Left forelimb (tissue), 1 donor: ENCODE measurements around the gene RBPJ.
"Not testable (repeated sequence)": the region's sequence is repeated elsewhere in the genome, so short reads cannot be mapped to it uniquely, and the experiment has no call there.

Source experiments
- DNase-seq: peaks from one replicate; pipeline ENCODE4 v3.0.0-alpha.2; 2018; ENCODE audit warnings: low spot score

Gene RBPJ

DNA sequence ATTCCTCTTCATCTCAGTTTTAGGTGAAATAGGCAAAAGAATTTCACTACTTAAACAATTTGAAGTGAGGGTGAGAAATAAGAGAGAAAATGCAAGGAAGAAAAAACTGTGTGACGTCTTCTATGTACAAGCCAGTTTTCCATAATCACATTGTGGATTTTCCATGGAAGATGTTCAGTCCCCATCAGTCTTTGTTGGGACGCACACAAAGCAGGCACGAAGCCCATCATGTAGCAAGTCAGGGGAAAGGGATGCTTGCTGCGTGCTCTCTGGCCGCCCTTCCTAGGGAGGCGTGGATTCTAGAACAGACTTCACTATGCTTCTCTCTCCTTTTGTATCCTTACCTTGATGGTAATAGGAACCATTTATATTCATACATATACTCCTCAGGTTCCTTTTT lies 54.7 kb downstream of the RBPJ start:
- DNase-seq = no peak

DNA sequence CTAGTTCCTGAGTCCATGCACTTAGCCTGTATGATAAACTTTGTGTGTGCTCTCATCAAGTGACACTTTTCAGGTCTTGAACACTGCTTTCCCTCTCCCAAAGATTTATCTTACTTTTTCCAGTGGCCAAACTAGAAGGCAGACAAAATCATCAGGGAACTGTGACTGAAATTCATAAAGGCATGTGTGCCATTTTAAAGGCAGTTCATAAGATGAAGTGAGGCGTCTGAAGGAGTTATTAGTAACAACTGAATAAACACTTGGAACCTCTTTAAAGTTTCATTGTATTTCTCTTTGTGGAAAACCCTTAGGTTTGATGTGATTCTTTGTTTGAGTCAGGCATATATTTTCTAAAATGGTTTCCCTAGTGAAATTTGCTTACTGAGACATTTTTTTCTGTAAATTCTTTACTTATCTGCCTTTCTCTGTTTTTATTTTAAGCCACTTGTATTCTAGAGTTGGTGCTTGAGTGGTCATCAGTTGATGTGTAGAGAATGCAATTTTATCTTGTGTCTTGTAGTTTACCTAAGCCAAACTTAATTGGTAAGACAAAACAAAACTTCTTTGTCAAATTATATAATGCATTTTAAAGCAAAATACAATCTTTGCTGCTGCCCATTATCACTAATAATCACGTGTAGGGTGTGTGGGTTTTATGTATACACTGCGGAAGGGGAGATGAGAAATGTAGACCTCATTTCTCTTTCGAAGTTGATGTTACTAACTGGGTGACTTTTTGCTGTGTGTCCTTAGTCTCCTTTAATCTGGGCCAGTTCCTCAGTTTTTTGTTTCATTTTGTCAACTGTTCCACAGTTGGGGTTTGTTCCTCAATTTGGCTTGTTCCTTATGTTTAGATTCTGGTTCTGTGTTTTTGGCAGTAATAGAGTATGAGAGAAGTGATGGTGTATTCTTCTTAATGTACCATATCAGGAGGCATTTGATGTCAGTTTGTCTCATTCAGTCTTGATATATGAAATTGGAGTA lies 56.8 kb downstream of the RBPJ start:
- DNase-seq = no peak

DNA sequence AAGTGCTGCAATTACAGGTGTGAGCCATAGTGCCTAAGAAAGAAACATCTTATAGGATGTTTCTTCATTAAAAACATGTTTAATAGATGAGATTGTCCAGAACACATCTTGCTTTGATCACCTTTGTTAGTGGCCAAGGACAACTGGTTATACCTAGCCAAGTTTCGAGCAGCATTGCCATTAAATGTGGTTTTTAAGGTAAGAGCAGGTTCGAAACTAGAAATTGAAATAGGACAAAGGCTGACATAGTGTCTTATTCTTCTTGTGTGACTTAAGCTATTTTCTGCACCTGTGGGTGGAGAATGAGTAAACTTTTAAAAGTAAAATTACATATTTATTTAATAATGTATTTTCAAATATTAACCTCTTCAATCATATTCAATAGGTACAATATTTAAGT lies 59.0 kb downstream of the RBPJ start:
- DNase-seq = no peak

DNA sequence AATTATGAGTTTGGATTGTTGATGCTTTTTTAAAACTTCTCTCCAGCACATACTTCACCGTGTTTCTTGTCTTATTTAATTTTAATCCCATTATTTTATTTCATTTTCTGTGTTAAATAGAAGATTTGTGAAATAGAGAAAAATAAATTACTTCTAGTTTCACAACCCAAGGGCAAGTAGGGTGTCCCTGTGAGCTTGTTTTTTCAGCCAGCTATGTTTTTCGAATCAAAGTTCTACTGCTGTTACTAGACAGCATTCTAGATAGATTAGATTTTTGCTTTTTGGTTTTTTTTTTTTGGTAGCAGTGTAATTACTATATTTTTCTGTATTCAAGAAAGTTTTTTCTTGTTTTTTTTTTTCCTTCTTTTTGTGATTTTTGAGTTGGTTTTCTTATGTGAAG lies 59.9 kb downstream of the RBPJ start:
- no peak for DNase-seq

DNA sequence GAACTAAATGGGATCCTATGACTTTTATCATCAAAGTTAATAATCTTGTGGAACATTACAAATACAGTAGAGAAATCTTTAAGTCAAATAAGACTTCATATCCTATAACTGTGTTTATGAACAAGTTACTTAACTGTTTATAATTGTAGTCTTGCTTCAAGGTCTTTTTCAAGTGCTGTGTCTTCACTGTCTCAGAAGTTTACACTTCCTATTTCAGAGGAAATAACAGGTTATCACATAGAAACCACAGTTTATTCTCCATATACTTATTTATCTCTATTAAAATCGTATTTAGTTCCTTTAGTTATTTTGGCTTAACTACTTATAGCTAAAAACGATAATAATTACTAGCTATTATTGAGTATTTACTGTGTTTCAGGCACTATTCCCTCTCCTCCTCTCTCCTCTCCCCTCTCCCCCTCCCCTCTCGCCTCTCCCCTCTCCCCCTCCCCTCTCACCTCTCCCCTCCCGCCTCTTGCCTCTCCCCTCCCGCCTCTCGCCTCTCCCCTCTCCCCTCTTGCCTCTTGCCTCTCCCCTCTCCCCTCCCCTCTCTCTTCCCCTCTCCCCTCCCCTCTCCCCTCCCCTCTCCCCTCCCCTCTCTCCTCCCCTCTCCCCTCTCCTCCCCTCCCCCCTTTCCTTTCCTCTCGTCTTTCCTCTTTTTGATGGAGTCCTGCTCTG lies 63.7 kb downstream of the RBPJ start:
- no peak for DNase-seq

DNA sequence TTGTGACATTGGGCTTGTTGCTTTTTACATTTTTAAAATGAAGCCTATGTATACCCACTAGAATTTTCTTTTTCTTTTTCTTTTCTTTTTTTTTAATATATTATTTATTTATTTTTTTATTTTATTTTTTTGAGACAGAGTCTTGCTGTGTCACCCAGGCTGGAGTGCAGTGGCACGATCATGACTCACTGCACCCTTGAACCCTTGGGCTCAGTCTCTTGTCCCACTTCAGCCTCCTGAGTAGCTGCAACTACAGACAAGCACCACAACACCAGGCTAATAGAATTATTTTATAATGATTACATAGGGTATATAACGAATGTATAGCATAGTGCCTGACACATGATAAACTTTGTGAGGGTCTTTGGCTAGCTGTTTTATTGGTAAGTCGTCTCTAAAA lies 64.9 kb downstream of the RBPJ start:
- no peak for DNase-seq

DNA sequence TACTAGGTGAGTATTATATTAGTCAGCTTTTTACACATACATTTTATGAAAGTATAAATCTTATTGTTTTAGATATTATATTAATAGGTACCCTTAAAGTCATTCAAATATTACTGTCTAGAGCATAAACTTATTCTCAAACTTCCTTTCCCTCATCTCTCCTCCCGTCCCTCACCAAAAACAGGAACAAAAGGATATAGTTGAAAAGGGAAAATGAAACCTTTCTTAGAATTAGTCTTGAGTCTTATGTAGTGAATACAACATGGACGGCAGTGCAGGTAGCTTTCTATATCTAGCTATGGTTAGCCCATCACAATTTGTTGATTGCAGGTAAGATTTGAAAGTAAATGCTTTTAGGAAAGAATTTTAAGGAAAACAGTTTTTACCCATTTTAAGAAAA lies 65.6 kb downstream of the RBPJ start:
- DNase-seq = no peak

DNA sequence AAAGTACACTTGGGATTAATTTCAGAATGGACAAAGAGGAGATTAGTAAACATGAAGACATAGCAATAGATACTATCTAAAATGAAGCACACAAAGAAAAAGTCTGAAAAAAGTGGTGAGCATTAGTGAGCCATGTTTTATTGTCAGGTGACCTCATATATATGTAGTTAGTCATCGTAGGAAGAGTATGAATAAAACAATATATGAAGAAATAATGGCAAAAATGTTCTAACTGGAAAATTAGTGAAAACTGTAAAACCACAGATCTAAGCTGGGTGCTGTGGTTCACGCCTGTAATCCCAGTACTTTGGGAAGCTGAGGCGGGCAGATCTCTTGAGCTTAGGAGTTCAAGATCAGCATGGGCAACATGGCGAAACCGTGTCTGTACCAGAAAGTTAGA lies 67.9 kb downstream of the RBPJ start:
- no peak for DNase-seq

DNA sequence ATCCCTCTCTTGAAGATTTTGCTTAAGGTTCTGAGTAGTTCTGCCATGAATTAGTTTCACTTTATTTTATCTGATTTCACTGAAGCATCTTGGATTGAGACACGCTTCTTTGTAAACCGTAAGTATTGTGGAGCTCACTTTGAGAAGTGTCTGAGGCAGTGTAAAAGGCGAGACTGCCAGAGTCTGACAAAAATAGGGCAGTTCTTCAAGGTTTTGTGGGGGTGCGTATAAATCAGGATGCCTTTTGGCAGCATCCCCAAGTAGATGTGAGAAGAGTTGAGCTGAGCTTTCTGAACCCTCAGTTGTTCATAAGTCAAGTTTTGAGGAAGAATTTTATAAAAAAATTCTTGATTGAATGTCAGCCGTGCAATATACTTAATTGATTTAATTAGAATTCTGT lies 76.3 kb downstream of the RBPJ start:
- DNase-seq = no peak

DNA sequence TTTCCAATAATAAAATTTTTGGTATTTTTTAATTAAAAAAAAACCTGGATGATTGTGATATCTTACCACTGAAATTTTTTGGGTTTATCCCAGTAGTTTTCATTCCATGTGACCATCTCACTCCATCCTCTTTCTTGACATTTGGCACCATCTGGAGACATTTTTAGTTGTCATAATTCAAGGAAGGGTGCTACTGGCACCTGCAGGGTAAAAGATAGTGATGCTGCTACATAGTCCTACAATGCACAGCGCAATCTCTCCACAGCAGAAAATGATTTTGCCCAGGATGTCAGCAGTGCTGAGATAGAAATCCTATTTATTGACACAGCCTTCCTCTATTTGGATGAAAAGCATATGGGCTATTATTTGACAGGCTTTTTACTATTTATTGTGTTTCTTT lies 79.3 kb downstream of the RBPJ start:
- DNase-seq = no peak

DNA sequence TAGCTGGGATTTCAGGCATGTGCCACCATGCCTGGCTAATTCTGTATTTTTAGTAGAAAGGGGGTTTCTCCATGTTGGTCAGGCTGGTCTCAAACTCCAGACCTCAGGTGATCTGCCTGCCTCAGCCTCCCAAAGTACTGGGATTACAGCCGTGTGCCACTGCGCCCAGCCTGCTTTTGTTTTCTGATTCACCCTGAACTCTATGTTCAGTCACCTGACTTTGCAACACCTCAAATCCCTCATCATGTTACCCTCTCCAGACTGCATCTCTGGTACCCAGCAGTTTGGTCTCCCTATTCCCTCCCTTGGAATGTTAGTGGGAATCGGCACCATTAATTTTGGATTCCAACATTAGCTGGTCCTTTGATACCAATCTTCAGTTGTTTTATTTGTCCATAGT lies 81.2 kb downstream of the RBPJ start:
- DNase-seq = not testable (repeated sequence)

DNA sequence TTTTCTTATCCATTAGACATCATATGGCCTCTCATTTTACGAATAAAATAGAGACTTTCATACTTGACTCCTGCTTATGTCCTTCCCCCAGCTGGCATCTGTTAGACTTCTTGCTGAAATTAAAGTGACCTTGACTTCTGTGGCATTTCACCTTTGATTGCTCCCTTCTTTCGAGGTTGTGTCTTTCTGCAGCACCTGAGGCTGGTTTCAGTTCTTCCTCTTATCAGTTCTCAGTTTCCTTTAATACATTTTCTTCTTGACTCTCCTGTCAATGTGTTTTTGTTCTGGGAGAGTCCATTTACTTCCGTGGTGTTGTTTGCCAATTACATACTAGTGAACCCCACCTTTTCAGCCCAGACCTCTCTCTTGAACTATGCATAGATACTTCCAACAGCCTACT lies 81.6 kb downstream of the RBPJ start:
- no peak for DNase-seq

DNA sequence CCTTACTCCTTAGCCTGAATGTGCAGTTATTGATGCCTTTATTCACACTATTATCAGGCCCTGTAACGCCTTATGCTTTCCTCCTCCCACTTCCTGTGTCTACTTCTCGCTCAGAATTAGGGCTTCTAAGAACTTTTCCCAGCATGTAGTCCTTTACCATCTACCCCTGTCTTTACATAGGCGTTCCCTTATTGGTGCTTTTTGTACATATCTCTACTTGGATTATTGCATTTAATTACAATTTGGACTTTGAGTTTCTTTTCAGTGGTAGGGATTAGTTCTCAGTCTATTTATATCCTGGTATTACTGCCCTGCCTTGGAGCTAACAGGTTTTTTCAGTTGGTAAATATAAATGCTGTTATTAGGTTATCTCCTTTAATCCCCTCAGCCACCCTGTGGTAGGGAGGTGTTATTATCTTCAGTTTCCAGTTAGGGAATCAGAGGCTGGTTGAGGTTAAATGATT lies 84.0 kb downstream of the RBPJ start:
- no peak for DNase-seq

DNA sequence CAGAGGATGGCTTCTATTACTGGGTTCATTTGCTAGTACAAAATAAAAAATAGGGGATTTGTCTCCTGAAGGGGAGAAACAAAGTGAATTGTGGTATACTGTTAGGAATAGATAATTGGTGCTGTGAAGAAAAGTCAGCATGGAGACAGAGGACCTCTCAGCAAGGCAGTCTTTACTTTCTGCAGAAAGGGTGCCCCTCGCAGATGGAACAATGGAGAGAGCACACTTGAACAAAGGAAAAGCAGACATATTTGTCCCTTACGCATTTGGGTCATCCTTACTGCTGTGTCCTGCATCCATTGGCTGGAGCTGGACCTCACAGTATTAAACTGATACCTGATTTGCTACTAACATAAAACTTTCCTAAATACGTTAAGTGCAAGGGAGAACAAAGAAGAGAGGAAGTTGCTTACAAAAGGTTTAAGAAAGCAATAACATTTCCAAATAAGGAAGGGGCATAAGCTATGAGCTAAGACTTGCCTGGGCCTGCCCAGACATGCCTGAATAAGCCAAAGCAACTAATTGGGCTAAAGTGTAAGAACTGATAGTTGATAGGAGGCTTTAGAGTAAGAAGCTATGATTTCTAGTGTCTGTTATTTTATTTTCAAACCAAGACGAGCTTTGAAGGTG lies 85.6 kb downstream of the RBPJ start:
- DNase-seq = no peak

DNA sequence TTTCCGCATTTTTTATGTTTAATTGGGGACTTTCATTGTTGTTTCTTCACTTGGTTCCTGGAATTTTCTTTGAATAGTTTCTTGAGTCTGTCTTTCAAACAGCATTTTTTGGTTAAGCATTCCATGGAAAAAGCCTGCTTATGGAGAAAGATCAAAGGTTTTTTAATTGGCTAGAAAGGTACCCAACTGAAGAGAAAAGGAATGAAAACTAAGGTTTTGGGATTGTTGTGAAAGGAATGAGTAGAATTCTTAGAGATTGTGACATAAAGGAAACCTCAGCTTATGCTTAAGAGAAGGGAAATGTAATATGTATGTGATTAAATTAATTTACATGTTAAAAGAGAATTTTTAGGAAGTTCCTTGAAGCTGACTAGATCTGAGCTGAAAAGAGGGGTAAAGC lies 86.7 kb downstream of the RBPJ start:
- DNase-seq = no peak

DNA sequence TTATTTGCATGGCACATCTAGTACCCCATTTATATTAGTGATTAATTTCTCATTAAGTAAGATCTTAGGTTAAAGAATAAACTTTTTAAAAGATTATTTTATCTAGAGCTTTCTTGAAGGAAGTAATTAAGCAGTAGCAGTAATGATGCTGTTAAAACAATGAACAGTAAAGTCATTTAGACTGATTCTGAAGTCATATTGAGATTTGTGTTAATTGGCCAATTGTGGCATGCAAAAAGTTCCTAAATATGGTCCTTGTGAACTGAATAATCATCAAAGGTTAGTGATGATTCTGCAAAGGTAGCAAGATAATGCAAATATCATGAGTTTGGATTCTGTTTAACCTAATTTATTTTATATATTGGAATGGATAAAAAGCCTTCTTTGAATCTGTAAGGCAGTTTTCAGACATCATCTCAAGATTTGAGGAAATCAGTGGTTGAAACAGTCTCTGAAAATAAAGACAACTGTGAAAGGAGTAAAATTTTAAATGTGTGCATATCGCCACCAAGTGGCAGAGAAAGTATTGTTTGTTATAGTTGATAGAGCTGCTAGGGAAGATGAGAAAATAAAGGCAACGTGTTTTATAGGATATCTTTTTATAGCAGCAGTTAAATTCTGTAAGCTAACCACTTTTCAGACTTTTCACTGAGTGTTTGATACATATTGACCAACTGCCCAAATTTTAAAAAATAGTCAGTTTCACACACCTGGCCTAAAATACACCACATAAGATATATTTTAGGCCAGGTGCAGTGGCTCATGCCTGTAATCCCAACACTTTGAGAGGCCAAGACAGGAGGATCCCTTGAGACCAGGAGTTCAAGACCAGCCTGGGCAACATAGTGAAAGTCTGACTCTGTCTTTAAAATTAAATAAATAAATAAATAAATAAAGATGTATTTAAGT lies 89.8 kb downstream of the RBPJ start:
- no peak for DNase-seq

DNA sequence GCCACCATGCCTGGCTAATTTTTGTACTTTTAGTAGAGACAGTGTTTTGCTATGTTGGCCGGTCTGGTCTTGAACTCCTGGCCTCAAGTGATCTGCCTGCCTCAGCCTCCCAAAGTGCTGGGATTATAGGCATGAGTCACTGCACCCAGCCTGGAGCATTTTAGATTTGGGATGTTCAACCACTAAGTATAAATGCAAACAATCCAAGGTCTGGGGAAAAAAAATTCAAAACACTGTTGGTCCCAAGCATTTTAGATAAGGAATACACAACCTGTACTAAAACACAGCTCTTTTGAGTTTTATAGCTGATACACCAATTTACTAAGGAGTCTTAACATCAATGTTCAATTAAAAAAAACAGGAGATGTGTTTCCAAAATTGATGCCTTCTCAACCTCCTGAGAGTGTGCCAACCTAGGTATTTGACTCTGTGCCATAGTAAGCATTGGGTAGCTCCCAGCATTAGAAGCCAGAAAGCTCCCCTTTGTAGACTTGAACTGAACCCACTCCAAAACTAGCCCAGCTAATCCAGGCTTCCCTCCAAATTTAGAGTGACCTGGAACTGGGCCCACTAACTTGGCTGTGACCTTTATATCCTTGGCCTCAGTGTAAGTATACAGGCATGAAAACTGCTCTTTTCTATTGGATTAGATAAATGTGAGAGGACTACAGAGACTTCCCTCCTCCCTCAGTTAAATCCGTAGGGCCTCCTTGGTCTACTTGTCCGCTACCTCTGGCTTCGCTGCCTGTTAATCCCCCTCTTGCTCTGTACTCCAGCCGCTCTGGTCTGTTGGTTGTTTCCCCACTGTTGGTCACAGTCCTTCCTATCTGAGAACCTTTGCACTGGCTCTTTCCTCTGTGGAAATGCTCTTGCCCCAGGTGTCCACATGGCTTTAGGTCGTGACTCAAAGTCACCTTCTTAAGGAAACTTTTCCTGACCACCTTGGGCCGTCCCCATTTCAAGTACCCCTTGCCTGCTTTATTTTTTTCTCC lies 91.9 kb downstream of the RBPJ start:
- no peak for DNase-seq

DNA sequence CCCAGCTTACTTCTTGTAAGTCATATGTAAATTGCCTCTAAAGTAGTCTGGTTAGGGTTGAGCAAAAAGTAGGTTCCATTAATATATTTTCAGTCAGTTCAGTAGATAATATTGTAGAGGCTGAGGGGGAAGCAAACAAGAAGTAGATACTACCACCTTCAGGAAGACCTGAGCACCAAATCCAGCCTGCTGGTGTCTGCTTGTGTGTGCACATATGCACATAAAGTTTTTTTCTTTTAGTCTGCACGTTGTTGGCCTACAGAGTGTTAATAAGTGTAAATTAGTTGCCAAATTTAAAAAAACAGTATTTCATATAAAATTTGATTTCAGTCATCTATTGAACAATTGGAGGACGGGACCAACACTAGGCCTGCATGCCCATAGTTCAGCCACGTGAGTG lies 92.8 kb downstream of the RBPJ start:
- DNase-seq = no peak

DNA sequence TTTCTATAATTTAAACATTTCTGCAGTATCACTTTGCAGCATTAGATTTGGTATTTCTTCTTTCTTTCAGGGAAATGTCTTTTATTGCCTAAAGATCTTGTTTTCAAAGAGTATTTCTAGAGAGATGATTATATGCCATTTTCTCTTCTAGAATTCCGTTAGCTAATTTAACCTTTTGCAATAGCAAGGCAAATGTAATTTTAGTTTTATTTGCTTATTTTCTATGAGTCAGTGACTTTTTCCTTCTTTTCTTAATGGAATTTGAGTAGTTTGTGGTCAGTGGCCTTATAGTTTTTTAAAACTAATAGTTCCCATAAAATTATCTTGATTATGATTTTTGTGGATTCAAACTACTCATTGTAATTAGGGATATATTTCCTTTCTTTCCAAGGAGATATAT lies 97.3 kb downstream of the RBPJ start:
- DNase-seq = no peak

DNA sequence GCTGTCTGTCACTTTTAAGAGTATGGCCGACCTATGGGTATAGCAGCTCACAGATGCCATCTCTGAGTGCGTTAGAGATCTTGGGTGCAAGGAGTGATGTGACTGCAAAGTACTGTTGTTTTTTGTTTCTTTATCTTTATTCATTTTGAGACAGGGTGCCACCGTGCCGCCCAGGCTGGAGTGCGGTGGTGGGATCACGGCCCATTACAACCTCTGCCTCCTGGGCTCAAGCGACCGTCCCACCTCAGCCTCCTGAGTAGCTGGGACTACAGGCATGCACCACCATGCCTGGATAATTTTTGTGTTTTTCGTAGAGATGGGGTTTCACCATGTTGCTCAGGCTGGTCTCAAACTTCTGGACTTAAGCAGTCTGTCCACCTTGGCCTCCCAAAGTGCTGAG lies 98.0 kb downstream of the RBPJ start:
- DNase-seq = no peak

DNA sequence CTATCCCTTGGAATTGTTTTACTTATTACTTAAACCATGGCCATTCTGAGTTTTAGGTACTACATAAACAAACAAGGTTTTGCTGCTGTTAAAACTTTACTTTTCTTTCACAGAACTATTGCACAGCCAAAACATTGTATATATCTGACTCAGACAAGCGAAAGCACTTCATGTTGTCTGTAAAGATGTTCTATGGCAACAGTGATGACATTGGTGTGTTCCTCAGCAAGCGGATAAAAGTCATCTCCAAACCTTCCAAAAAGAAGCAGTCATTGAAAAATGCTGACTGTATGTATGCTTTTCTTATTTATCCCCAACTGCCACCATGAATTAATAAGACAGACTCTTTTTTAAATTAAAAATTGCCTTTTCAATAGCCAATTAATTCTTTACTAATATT lies 99.6 kb downstream of the RBPJ start:
- no peak for DNase-seq
